Measurements from ENCODE around the gene TIE1. TPM values are rescaled to one million over a fixed set of nuclear protein-coding genes. Genes with fewer than 3 reads are reported as not detected.

Gene TIE1
- total RNA-seq, 1 experiment from 2014 or later, result 139 TPM

- no peak for DNase-seq (ENCODE audit: low read depth)
Measured at GRCh38 chr1:43311521-43311920, 10.7 kb downstream of the TIE1 start.

- DNase-seq (ENCODE audit: low read depth), result no peak
Measured at GRCh38 chr1:43312212-43312623, 11.4 kb downstream of the TIE1 start.

- DNase-seq (ENCODE audit: low read depth), result no peak
Measured at GRCh38 chr1:43312663-43313515, 12.1 kb downstream of the TIE1 start.

- no peak for DNase-seq (ENCODE audit: low read depth)
Measured at GRCh38 chr1:43313771-43314170, 13.0 kb downstream of the TIE1 start.

- no peak for DNase-seq (ENCODE audit: low read depth)
Measured at GRCh38 chr1:43314233-43314632, 13.5 kb downstream of the TIE1 start.

GRCh38 chr1:43315481-43315880 is 14.7 kb downstream of the TIE1 start:
- DNase-seq (ENCODE audit: low read depth), result no peak

GRCh38 chr1:43315963-43316737 is 15.4 kb downstream of the TIE1 start:
- no peak for DNase-seq (ENCODE audit: low read depth)

- no peak for DNase-seq (ENCODE audit: low read depth)
Measured at GRCh38 chr1:43316738-43317520, 16.1 kb downstream of the TIE1 start.

GRCh38 chr1:43317817-43318471 is 17.2 kb downstream of the TIE1 start:
- DNase-seq (ENCODE audit: low read depth), result no peak

- DNase-seq (ENCODE audit: low read depth), result no peak
Measured at GRCh38 chr1:43318831-43319230, 18.0 kb downstream of the TIE1 start.

- no peak for DNase-seq (ENCODE audit: low read depth)
Measured at GRCh38 chr1:43319288-43319687, 18.5 kb downstream of the TIE1 start.

GRCh38 chr1:43319766-43320165 is 19.0 kb downstream of the TIE1 start:
- DNase-seq (ENCODE audit: low read depth), result no peak

- DNase-seq (ENCODE audit: low read depth), result no peak
Measured at GRCh38 chr1:43321331-43321891, 20.6 kb downstream of the TIE1 start.

GRCh38 chr1:43322506-43322905 is 21.7 kb downstream of the TIE1 start:
- DNase-seq (ENCODE audit: low read depth), result no peak

- no peak for DNase-seq (ENCODE audit: low read depth)
Measured at GRCh38 chr1:43324810-43325209, 24.0 kb downstream of the TIE1 start.

- DNase-seq (ENCODE audit: low read depth), result no peak
Measured at GRCh38 chr1:43325381-43325780, 24.6 kb downstream of the TIE1 start.

GRCh38 chr1:43327549-43328292 is 26.9 kb downstream of the TIE1 start:
- no peak for DNase-seq (ENCODE audit: low read depth)

GRCh38 chr1:43329995-43330751 is 29.4 kb downstream of the TIE1 start:
- DNase-seq (ENCODE audit: low read depth), result peak; percentile 94

GRCh38 chr1:43331688-43332087 is 30.9 kb downstream of the TIE1 start:
- no peak for DNase-seq (ENCODE audit: low read depth)

Data from HT1080 (cell line).